GM21515 (cell line): ENCODE data around the gene C4BPB.

ENCODE experiments used
- ATAC-seq: cut with Tn5 transposase; IDR thresholded peaks from one replicate; pipeline ENCODE4 v1.9.1; 2021; ENCODE audit not compliant: unreplicated experiment

C4BPB gene

DNA sequence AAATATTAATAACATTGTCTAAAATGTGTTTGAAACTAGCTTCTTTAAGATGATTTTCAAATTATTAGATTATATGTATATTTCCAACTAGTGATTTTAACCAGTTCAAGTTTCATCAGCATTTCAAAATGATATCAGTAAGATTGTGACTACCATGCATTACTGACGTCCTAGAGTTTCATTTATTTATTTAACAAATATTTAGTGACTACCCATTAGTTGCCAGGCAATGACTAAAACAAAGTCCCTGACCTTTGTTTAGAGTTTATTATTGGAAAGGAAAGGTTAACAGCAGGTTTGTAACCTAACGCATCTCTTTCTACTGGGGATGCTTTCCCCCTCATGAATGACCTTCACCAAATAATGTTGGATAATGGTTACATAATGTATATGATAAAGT, 7.6 kb upstream of the C4BPB start:
- no peak for ATAC-seq

DNA sequence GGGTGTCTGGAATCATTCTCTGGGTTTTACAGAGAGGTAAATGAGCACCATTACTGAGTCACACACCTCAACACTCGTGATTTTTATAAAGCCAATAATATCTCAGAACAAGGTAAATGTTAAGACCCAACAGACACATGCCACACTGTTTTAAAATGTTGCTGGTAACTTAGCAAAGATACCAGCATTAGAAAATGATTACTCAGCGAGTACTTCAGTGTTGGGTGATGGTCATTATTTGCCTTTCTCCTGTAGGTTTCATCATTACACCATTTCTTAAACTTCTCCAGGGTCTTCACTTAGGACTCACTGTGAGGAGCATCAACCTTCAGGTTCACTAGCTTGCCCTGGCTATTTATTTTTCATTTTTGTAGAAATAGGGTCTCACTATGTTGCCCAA, 6.9 kb upstream of the C4BPB start:
- ATAC-seq: no peak

DNA sequence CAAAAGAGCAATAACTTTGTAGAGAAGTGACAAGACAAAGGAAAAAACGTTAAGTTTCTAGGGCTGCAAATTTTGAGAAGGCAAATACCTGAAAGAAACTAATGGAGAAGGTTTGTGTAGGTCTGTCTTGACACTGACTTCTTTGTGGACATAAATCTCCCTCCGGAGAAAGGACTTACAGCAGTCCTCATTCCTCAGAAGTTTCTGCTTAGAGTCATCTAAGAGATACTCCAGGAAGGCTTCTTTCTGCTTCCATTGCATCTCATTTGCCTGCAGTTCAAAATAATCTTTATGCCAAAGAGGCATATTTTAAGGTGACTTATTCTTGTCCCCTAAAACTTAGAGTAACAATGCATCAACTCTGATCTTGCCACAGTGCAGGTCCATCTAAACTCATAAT, 4.4 kb upstream of the C4BPB start:
- no peak for ATAC-seq

DNA sequence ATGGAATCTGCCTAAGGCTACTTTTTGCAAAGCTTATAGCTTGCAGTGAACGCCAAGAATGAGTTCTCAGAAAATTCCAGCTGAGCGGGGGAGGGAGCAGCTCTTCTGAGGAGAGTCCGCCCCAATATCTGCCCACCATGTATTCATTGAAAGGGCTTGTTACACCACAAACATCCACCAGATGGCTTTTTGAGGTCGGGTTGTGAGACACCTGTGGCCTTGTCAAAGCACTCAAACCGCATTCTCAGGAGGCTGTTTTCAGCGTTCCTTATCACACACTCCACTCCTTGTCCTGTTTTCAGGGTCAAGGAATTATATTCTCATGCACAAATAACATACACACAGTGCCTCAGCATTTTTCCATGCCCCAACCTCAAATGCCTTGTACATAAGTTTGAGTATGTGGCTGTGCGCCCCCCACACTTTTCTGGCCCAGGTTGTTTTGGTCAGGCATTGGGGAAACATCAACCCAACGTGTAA, 3.9 kb upstream of the C4BPB start:
- peak; percentile 82 for ATAC-seq

DNA sequence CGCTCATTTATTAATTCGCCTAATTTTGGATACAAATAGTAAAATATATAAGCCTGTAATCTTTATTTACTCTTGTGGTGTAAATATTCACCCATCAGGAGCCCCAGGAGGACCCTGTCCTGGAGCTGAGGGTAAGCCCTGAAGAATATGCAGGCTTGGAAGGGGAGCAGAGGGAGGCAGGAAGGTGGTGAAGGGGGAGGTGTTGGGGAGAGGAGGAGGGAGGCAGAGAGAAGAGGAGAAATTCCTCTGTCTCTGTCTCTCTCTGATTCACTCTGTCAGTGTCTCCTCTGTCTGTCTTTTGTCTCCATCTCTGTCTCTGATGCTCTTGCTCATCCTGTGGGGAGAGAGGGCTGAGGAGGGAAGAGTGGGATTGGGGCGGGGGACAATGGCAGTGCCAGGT, 2.8 kb upstream of the C4BPB start:
- no peak for ATAC-seq

DNA sequence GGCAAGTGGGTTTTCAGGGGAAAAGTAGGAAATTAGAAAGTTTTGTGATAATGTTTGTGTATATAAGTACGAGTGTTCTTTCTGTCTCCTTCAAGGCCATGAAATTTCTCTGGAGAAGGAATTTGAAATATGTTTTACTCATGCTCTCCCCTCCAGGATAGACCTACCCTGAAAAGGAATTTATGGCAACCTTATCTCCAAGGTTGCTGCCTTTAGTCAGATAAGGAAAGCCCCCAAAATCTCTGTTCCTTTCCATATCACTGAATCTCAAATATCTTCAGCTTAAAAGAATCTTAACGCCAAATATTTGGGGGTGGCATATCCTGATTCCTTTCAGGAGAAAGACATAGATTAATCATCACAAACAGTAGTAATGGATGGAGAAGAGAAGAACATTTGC, 499 bp upstream of the C4BPB start:
- ATAC-seq: no peak

DNA sequence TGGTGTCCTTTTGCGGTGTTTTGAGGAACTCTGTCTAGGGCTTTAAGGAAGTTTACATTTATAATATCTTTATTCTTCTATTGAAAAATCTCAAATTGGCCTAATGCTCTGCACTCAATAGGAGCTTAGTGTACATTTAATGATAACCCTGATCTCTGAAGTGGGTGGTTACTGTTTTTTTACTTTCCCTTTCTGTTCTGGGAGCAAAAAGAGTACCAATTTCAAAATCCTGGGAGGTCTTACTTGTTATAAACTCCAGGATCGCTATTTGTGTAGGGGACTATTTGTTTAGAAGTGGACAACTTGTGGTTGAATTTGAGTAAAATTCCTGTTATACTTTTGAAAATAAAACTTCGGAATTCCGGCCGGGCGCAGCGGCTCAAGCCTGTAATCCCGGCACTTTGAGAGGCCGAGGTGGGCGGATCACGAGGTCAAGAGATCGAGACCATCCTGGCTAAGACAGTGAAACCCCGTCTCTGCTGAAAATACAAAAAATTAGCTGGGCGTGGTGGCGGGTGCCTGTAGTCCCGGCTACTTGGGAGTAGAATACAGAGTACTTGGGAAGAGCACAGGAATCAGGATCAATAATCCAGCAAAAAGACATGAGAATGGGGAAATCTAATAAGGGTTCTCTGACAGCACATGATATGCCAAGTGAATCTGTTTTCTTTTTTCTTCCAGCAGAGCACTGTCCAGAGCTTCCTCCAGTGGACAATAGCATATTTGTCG, 1.1 kb downstream of the C4BPB start:
- ATAC-seq: no peak

DNA sequence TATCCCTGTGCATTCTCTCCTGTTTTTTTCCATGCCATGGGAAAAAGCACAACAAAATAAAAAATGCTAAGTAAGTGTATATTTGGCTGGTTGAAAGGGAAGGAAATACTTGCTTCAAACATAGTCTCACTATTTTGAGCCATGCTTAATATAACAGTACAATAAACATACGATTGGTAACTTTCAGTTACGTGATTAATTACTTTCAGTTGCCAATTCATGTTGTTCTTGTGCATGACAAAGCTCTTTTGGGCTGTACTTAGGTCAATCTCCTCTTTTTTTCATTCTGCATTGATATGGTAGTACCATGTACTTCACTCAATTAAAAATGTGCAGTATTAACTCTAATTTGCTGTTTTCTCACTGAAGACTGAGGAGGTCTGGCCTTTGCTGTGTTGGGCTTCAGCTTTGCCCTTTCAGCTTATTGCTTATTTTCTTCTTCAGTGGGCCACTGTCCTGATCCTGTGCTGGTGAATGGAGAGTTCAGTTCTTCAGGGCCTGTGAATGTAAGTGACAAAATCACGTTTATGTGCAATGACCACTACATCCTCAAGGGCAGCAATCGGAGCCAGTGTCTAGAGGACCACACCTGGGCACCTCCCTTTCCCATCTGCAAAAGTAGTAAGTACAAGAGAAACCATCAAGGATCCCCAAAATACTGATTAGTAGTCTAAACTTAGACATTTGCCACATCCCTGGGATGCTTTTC, 2.7 kb downstream of the C4BPB start:
- ATAC-seq: no peak

DNA sequence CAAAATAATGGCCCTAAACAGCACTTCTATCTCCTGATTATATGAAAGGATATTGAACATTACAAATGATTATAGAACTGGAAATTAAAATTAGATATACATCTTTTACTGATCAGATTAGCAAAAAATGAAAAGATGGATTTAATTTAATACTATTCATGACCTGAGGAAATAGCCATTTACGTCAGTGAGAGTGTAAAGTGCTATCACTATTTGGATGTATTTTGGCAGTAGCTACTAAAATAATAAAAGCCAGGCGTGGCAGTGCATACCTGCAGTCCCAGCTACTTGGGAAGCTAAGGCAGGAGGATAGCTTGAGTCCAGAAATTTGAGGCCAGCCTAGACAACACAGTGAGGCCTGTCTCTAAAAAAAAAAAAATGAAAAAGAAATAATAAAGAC, 5.3 kb downstream of the C4BPB start:
- no peak for ATAC-seq

DNA sequence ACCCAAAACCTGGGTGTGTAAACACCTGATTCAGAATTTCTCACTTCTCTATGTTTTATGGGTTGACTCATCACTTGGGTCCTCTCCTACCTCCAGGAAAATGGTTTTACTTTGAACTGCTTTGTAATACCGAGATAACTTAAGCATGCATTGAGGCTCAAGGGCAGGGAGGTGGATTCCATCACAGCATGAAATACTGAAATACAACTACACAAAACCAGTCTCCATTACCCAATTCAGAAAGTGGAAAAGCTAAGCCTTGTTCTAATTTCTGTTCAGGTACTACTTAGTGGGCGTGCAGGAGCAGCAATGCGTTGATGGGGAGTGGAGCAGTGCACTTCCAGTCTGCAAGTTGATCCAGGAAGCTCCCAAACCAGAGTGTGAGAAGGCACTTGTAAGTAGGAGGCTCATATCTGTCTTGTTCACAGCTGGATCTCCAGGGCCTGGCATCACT, 9.2 kb downstream of the C4BPB start:
- peak; percentile 86 for ATAC-seq

DNA sequence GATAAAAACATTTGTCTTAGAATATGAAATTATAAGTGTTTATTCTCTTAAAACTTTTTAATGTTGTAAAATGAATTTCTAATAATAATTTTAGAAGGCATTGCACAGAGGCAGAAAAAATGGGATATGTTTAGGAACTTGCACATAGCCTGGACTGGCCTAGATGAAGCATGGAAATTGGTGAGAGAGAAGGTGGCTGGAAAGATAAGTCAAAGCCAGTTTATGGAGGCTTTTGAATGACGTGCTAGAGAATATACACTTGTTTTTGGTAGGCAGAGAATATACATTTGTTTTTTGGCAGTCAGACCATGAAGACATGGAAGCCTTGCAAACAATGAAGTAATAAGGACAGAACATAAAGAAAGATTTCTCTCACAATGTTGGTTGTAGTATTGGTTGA, 13.1 kb downstream of the C4BPB start:
- ATAC-seq: no peak

DNA sequence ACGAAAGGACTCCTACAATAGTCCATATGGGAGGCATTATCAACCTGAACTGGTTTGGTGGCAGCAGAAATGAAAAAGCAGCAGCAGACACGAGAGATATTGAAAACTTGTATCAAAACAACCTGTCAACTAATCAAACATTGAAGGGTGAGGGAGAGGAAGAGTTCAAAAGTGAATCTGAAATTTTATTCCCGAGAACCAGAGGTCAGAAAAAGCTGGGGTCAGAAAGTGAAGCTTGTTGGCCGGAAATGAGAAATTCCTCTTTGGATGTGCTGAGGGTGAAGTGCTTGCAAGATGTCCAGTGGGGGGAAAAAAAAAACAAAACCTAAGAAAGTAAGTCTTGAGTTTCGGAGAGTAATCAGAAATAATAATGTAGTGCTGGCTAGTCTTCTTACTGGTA, 13.5 kb downstream of the C4BPB start:
- no peak for ATAC-seq

DNA sequence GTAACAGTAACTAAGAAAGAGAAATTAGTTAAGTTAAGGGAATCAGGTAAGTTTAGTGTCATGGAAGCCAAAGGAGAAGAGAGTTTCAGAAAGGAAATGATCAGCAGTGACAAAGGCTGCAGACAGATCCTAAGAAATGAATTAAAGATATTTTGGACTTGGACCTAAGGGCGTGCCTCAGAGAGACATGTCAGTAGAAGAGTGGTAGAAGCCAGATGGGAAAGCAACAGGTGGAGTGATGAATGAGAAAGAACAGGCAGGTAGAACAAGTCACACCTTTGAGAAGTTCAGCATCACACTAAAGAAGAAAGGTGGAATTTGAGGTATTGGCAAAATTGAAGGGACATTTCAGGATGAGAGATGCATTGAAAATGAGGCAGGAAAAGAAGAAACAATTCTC, 14.0 kb downstream of the C4BPB start:
- no peak for ATAC-seq

DNA sequence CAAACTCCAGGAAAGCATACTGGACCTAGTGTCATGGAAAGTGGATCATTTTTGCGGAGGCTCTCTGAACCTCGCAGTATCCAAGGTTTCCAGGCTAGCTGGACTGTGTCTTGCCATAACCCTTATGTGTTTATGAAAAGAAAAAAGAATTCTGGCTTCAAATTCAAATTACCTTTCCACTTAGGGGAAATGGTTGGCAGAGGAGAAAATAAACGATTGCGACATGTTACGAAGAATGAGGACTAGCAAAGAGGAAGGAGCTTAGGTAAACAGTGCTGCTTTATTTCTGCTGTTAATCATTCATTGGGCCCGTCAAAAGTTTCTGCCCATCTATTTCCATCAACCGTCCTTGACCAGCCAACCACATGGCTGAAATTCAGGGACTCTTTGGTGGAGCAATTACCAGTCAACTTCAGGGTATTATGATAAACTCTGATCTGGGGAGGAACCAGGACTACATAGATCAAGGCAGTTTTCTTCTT, 15.3 kb downstream of the C4BPB start, which contains the start of gene C4BPA:
Gene C4BPA, plus strand, starts transcription at position 342 of the 482 bp plus-strand sequence. CDS start 8,793 bp downstream, outside the sequence.
- ATAC-seq: no peak

DNA sequence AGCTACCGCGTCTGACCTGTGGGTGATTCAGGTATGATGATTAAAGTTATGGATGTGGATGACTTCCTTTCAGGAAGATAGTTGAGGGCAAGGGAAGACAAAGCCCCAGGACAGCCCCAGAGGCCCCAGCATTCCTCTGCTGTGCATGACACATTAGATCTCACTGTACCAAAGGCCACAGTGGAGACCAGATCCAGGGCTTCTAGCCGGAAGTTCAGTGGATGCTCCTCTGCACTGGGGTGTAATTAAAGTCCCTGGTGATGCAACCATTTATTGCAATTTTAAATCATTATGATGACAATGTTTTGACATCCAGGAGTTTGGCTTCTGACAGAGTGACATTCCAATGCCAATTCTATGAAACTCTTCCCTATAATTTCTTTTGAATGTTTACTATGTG, 20.3 kb downstream of the C4BPB start:
- no peak for ATAC-seq

DNA sequence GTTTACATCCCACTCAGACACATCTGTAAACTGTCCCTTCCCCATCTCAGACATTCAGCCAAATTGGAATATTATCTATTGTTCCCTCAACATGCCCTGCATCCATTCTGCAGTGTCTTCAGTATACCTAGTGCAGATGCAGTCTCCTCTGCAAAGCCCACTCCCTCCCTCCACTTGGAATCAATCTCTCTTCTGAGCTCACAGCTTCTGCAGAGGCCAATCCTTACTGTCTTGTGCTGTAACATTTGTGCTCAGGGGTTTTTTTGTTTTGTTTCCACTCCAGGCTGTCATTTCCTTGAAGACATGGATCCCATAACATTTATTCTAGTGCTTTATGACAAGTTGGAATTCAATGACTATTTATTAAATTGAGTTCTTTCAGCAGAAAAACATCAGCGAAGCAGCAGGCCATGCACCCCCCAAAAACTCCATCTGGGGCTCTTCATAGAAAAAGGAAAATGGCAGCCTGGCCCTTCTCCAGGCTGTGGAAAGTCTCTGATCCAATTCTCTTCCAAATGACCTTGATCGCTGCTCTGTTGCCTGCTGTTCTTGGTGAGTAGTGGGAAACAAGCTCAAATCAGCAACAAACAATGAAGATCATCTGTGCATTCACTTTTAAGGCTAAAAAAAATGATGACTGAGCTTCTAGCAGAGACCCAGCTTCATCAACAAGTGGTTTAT, 24.1 kb downstream of the C4BPB start:
- ATAC-seq: no peak

DNA sequence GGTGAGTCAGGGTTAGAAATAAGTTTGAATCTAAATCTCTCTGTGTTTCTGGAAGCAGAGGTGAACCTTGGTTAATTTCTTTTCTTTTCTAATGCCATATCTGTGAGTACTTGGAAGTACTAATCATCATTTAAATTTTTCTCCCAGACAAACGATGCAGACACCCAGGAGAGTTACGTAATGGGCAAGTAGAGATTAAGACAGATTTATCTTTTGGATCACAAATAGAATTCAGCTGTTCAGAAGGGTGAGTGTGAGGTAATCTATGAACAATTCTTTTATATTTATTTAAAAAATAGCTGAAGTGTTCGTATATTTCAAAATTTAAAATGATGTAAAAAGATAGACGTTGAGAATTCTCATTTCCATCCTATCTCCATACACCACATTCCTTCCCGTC, 26.6 kb downstream of the C4BPB start:
- no peak for ATAC-seq

DNA sequence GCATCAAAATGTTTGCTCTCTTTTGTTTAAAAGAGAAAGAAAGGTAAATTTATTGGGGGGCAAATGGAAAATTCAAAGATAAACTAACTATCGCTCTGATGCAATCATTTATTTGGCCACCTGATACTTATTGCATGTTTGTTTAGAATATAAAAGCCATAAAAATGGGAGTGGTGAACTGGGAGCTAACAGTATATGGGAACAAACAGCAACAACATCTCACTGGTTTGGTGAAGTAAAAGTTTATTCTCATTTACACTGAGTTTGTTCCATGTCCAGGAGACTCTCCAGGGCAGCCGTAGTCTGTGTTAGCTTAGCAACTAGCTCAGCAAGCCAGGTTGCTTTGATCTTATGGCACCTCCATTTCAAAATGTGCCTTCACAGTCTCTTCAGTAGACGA, 35.7 kb downstream of the C4BPB start:
- ATAC-seq: no peak

DNA sequence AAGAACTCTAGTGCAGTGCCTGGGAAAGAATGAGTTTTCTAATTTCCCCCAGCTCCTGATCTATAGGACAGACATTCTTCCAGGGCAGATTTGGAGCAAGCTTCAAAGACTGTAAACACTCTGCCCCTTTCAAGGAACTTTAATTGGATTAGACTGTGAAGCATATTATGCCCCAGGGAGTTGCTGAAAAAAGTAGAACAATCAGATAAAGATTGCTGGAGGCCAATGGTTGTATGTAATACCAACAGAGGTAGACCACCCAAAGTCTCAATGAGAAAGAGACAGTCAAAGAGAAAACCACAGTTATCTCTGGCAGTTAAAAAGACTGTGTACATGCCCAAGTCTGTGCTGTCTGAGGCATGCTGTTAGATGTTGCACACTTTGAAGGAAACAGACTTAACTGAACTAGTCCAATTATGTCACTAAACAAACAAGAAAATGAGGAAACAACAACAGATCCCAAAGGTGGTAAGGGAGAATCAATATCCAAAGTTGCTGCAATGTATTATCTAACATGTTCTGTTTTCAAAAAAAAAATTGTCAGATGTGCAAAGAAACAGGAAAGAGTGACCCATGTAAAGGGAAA, 39.8 kb downstream of the C4BPB start:
- no peak for ATAC-seq

DNA sequence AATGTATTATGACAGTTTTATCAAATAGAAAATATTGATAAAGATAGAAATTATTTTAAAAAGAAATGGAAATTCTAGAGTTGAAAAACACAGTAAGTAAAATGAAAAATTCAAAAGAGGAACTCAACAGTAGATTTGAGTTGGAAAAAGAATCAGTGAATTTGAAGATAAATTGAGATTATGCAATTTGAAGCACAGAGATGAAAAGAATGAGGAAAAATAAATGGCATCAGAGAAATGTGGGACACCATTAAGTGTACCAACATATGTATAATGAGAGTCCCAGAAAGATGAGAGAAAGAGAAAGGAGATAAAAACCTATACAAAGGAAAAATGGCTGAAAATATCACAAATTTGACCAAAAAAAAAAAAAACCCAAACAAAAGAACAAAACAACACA, 40.4 kb downstream of the C4BPB start:
- ATAC-seq: no peak

DNA sequence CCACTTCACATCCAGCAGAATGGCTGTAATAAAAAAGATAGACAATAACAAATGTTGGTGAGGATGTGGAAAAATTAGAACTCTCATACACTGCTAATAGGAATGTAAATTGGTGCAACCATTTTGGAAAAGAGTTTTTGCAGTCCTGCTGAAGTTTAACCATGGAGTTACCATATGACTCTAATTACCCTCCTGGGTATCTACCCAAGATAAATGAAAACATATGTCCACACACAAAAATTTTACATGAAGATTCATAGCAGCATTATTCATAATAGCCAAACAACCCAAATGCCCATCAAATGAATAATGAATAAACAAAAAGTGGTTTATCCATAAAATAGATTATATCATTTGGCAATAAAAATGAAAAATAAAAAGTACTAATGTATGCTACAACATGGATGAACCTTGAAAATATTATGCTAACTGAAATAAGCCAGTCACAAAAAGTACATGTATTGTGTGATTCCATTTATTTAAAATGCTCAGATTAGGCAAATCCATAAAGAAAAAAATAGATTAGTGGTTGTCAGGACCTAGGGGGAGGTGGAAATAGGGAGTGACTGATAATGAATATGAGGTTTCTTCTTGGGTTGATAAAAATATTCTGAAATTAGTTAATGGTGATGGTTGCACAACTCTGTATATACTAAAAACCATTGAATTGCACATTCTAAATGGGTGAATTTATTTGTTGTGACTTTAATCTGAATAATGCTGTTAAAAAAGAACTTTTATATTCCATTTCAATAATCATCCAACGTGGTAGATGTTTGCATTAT, 41.8 kb downstream of the C4BPB start:
- no peak for ATAC-seq
